ENCODE results near the gene DPEP3.

DNA sequence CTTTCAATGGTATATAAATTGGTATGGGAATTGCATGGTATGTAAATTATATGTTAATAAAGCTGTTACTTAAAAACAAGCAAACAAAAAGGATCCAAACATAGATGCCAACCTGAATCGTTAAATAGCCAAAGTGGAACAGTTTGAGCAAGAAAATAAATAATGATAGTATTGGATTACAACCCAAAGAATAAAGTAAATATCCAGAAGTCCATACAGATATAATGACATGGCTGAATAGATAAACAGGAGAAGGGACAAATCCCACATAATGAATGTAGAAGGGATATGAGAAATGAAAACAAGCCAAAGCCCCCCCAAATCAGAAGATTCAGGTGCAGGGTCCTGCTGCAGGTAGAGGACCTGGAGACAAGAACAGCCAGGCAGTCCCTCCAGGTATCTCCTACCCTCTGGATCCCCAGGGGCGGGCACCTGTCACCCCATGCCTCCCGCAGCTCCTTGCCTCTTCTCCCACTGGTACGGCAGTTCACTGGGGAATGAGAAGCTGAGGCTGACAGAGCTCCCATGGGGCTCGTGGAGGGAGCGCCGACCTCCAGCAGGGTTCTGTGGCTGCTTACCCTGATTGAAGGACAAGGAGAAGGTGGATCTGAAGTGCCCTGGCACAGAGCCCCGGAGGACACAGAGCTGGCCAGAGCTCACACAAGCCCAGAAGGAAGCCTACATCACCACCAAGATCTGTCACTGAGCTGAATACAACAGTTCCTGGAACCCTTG lies 26.5 kb downstream of the DPEP3 start:
- TF ChIP-seq POLR2A (IDR thresholded peaks at IDR 0.05): no peak
- no peak for TF ChIP-seq CTCF (IDR thresholded peaks at IDR 0.05)

Data from esophagus squamous epithelium (tissue), 4 donors.